ENCODE data around the gene MAP6D1. TPM values are rescaled to one million over a fixed set of nuclear protein-coding genes. Genes with fewer than 3 reads are reported as not detected.
A peak's percentile ranks its signal among the peaks of the same experiment; 100 is the strongest.

Gene MAP6D1
- total and polyA plus RNA-seq, 2 experiments from 2014 or later: 0.50 to 3.4 TPM

- Histone ChIP-seq H3K9me3 (ENCODE audit: low read depth) (no peaks in the 10 kb centered on the region), H3K36me3 (replicated peaks; ENCODE audit: insufficient read depth, low read depth) (no peaks in the 10 kb centered on the region), H3K27me3 (no peaks in the 10 kb centered on the region), H3K79me2 (no peaks in the 10 kb centered on the region), H3K27ac (no peak overlapping the region), H3K9me2 (replicated peaks; ENCODE audit: insufficient read depth) (no peaks in the 10 kb centered on the region), H2AFZ (no peak overlapping the region), H4K20me1 (ENCODE audit: insufficient read depth, poor library complexity, severe bottlenecking) (no peaks in the 10 kb centered on the region), H3K4me3 (no peak overlapping the region), H3K4me2 (no peak overlapping the region), H3K4me1 (ENCODE audit: insufficient read depth) (peaks cover 8% of the 10 kb centered on the region)
- 93% methylated on average over 24 of the region's 24 CpGs for WGBS (ENCODE audit: low lambda C conversion rate, missing lambda C conversion rate)
- no peak for DNase-seq (ENCODE audit: low spot score)
- TF ChIP-seq CTCF (IDR thresholded peaks at IDR 0.05; ENCODE audit: poor library complexity) (no peak), EZH2phosphoT487 (IDR thresholded peaks at IDR 0.05; ENCODE audit: low read depth, severe bottlenecking, unreplicated experiment) (no peak), EZH2 (IDR thresholded peaks at IDR 0.05; ENCODE audit: borderline replicate concordance) (no peak)
Measured at GRCh38 chr3:183810643-183811594, 14.5 kb downstream of the MAP6D1 start.

GRCh38 chr3:183809270-183809669, 16.1 kb downstream of the MAP6D1 start:
- H2AFZ ChIP-seq: no peak overlapping the region
- no peaks in the 10 kb centered on the region for H3K9me2 ChIP-seq (replicated peaks; ENCODE audit: insufficient read depth)
- H3K36me3 ChIP-seq (replicated peaks; ENCODE audit: insufficient read depth, low read depth): no peaks in the 10 kb centered on the region
- TF ChIP-seq CTCF (IDR thresholded peaks at IDR 0.05; ENCODE audit: poor library complexity): no peak
- TF ChIP-seq EZH2phosphoT487 (IDR thresholded peaks at IDR 0.05; ENCODE audit: low read depth, severe bottlenecking, unreplicated experiment): no peak
- no peak for TF ChIP-seq EZH2 (IDR thresholded peaks at IDR 0.05; ENCODE audit: borderline replicate concordance)
- DNase-seq (ENCODE audit: low spot score): peak; percentile 30
- H4K20me1 ChIP-seq (ENCODE audit: insufficient read depth, poor library complexity, severe bottlenecking): no peaks in the 10 kb centered on the region
- no peak overlapping the region for H3K4me3 ChIP-seq
- H3K27me3 ChIP-seq: no peaks in the 10 kb centered on the region
- WGBS (ENCODE audit: low lambda C conversion rate, missing lambda C conversion rate): 81% methylated on average over 5 of the region's 5 CpGs
- peak overlapping the region; percentile 35 for H3K27ac ChIP-seq
- no peak overlapping the region for H3K4me2 ChIP-seq
- no peaks in the 10 kb centered on the region for H3K9me3 ChIP-seq (ENCODE audit: low read depth)
- H3K79me2 ChIP-seq: no peaks in the 10 kb centered on the region
- H3K4me1 ChIP-seq (ENCODE audit: insufficient read depth): peaks cover 8% of the 10 kb centered on the region

- Histone ChIP-seq H3K36me3 (replicated peaks; ENCODE audit: insufficient read depth, low read depth) (no peaks in the 10 kb centered on the region), H3K4me2 (no peak overlapping the region), H4K20me1 (ENCODE audit: insufficient read depth, poor library complexity, severe bottlenecking) (no peaks in the 10 kb centered on the region), H3K9me3 (ENCODE audit: low read depth) (no peaks in the 10 kb centered on the region), H3K4me3 (no peak overlapping the region), H3K9me2 (replicated peaks; ENCODE audit: insufficient read depth) (no peaks in the 10 kb centered on the region), H3K27ac (no peak overlapping the region), H3K27me3 (no peaks in the 10 kb centered on the region), H3K79me2 (no peaks in the 10 kb centered on the region), H3K4me1 (ENCODE audit: insufficient read depth) (peaks cover 8% of the 10 kb centered on the region), H2AFZ (no peak overlapping the region)
- WGBS (ENCODE audit: low lambda C conversion rate, missing lambda C conversion rate): 92% methylated on average over 11 of the region's 11 CpGs
- no peak for DNase-seq (ENCODE audit: low spot score)
- no peak for TF ChIP-seq EZH2 (IDR thresholded peaks at IDR 0.05; ENCODE audit: borderline replicate concordance)
- TF ChIP-seq EZH2phosphoT487 (IDR thresholded peaks at IDR 0.05; ENCODE audit: low read depth, severe bottlenecking, unreplicated experiment): no peak
- no peak for TF ChIP-seq CTCF (IDR thresholded peaks at IDR 0.05; ENCODE audit: poor library complexity)
Measured at GRCh38 chr3:183808355-183808754, 17.0 kb downstream of the MAP6D1 start.

Measured in hepatocyte (in vitro differentiated cells).